ENCODE results near the gene HLF.

GRCh38 chr17:55224746-55225145, 40.0 kb upstream of the HLF start:
- TF ChIP-seq CTCF (IDR thresholded peaks at IDR 0.05) = no peak
- no peak for TF ChIP-seq POLR2A (IDR thresholded peaks at IDR 0.05)
- TF ChIP-seq POLR2AphosphoS5 (IDR thresholded peaks at IDR 0.05) = no peak
- no peak for TF ChIP-seq EP300 (IDR thresholded peaks at IDR 0.05)
